Astrocyte (in vitro differentiated cells and primary cell): ENCODE data around the gene CHRM2. TPM values are rescaled to one million over a fixed set of nuclear protein-coding genes. Genes with fewer than 3 reads are reported as not detected.

Source experiments
- DNase-seq: peaks from one replicate; pipeline ENCODE4 v3.0.0-alpha.2; 2010; ENCODE audit warnings: low read depth
- FAIRE-seq: peaks from 2 replicates; lab custom pipeline; 2011; peaks lifted over from hg19 to GRCh38; lab: Jason Lieb, UNC
- H2AFZ ChIP-seq: 2 replicates; pipeline ENCODE4 v1.6.0; 2012; ENCODE audit warnings: low read depth, low read length, inconsistent platforms
- H3K27ac ChIP-seq: 2 replicates; pipeline ENCODE4 v1.5.1; 2011; ENCODE audit warnings: low read depth, low read length, inconsistent platforms
- H3K27me3 ChIP-seq: 2 replicates; pipeline ENCODE4 v1.6.0; 2011; ENCODE audit warnings: low read length, inconsistent platforms; ENCODE audit not compliant: insufficient read depth
- H3K36me3 ChIP-seq: 2 replicates; pipeline ENCODE4 v1.5.1; 2011; ENCODE audit warnings: low read length, inconsistent platforms; ENCODE audit not compliant: insufficient read depth
- H3K4me1 ChIP-seq: 2 replicates; pipeline ENCODE4 v1.5.1; 2011; ENCODE audit warnings: low read length, inconsistent platforms; ENCODE audit not compliant: insufficient read depth
- H3K4me2 ChIP-seq: 2 replicates; pipeline ENCODE4 v1.6.0; 2012; ENCODE audit warnings: low read length, inconsistent platforms
- H3K4me3 ChIP-seq: 2 replicates; pipeline ENCODE4 v1.5.1; 2011; ENCODE audit warnings: low read depth, mild to moderate bottlenecking, low read length, inconsistent platforms; ENCODE audit not compliant: insufficient read depth
- H3K79me2 ChIP-seq: 2 replicates; pipeline ENCODE4 v1.6.0; 2012; ENCODE audit warnings: mild to moderate bottlenecking, low read length, inconsistent platforms; ENCODE audit not compliant: insufficient read depth
- H3K9ac ChIP-seq: 2 replicates; pipeline ENCODE4 v1.6.0; 2012; ENCODE audit warnings: mild to moderate bottlenecking, low read length, inconsistent platforms
- H3K9me3 ChIP-seq: 2 replicates; pipeline ENCODE4 v1.5.1; 2012; ENCODE audit warnings: low read depth, mild to moderate bottlenecking, low read length, inconsistent platforms; ENCODE audit not compliant: insufficient read depth
- H4K20me1 ChIP-seq: 2 replicates; pipeline ENCODE4 v1.6.0; 2012; ENCODE audit warnings: low read length, inconsistent platforms; ENCODE audit not compliant: insufficient read depth
- H3K27ac Mint-ChIP-seq: one replicate; pipeline ENCODE4 v1.8.0; 2021; ENCODE audit warnings: mild to moderate bottlenecking, mixed read lengths; ENCODE audit not compliant: unreplicated experiment
- H3K27me3 Mint-ChIP-seq: one replicate; pipeline ENCODE4 v1.8.0; 2021; ENCODE audit warnings: low read depth, mixed read lengths; ENCODE audit not compliant: unreplicated experiment
- H3K36me3 Mint-ChIP-seq: one replicate; pipeline ENCODE4 v1.8.0; 2021; ENCODE audit warnings: low read depth, mixed read lengths; ENCODE audit not compliant: unreplicated experiment
- H3K4me1 Mint-ChIP-seq: one replicate; pipeline ENCODE4 v1.8.0; 2021; ENCODE audit warnings: low read depth, mixed read lengths; ENCODE audit not compliant: unreplicated experiment
- H3K4me3 Mint-ChIP-seq: one replicate; pipeline ENCODE4 v1.8.0; 2021; ENCODE audit warnings: mild to moderate bottlenecking, moderate library complexity, mixed read lengths; ENCODE audit not compliant: unreplicated experiment
- H3K9me3 Mint-ChIP-seq: one replicate; pipeline ENCODE4 v1.8.0; 2021; ENCODE audit warnings: mild to moderate bottlenecking, mixed read lengths; ENCODE audit not compliant: unreplicated experiment
- EZH2 ChIP-seq: IDR thresholded peaks from 2 replicates; pipeline ENCODE4 v1.6.1; 2012; ENCODE audit warnings: mild to moderate bottlenecking, low read length, inconsistent platforms; ENCODE audit not compliant: insufficient read depth
- total RNA-seq: library from RNA; stranded (reverse); gene quantifications from 2 replicates; pipeline ENCODE4 v1.2.1, GENCODE V29; 2021
- TF ChIP-seq, protein P1 (sequence below): IDR thresholded peaks from 2 replicates; pipeline ENCODE4 v1.5.1; 2011; ENCODE audit warnings: low read depth, mild to moderate bottlenecking, inconsistent platforms, low read length, moderate library complexity; ENCODE audit not compliant: insufficient read depth

Gene CHRM2
- total RNA-seq, 1 donor from 2014 or later: not detected

DNA sequence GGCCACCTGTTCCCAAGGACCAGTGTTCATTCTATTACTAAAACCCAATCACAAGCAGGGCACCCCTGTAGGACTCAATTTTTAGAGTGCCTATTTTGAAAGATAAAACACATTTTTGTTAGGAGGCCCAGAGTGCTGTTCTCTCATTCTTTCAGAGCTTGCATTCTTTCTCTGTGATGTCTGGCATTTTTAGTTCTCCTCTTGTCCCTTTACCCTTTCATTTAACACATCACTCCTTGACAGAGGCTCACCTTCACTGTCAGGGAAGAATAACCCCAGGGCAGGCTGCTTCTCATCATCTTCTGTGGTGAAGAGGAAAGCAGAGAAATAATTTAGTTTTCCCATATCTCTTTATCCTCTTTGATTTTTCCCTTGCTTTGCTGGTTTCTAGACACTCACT, 73.9 kb downstream of the CHRM2 start:
- H3K4me1 Mint-ChIP-seq: peaks cover 6% of the 10 kb centered on the region
- H4K20me1 ChIP-seq: no peaks in the 10 kb centered on the region
- H3K4me3 Mint-ChIP-seq: no peak overlapping the region
- H3K9me3 Mint-ChIP-seq: no peaks in the 10 kb centered on the region
- no peak for DNase-seq
- no peaks in the 10 kb centered on the region for H3K36me3 ChIP-seq
- no peak overlapping the region for H2AFZ ChIP-seq
- H3K4me2 ChIP-seq: no peak overlapping the region
- no peak for FAIRE-seq
- no peaks in the 10 kb centered on the region for H3K36me3 Mint-ChIP-seq
- no peak overlapping the region for H3K9ac ChIP-seq
- no peaks in the 10 kb centered on the region for H3K9me3 ChIP-seq
- H3K27ac Mint-ChIP-seq: no peak overlapping the region
- TF ChIP-seq, protein P1, sequence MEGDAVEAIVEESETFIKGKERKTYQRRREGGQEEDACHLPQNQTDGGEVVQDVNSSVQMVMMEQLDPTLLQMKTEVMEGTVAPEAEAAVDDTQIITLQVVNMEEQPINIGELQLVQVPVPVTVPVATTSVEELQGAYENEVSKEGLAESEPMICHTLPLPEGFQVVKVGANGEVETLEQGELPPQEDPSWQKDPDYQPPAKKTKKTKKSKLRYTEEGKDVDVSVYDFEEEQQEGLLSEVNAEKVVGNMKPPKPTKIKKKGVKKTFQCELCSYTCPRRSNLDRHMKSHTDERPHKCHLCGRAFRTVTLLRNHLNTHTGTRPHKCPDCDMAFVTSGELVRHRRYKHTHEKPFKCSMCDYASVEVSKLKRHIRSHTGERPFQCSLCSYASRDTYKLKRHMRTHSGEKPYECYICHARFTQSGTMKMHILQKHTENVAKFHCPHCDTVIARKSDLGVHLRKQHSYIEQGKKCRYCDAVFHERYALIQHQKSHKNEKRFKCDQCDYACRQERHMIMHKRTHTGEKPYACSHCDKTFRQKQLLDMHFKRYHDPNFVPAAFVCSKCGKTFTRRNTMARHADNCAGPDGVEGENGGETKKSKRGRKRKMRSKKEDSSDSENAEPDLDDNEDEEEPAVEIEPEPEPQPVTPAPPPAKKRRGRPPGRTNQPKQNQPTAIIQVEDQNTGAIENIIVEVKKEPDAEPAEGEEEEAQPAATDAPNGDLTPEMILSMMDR: no peak
- no peak for TF ChIP-seq EZH2
- no peaks in the 10 kb centered on the region for H3K27me3 ChIP-seq
- H3K27me3 Mint-ChIP-seq: no peaks in the 10 kb centered on the region
- no peak overlapping the region for H3K27ac ChIP-seq
- no peaks in the 10 kb centered on the region for H3K79me2 ChIP-seq
- no peak overlapping the region for H3K4me3 ChIP-seq
- H3K4me1 ChIP-seq: no peaks in the 10 kb centered on the region

DNA sequence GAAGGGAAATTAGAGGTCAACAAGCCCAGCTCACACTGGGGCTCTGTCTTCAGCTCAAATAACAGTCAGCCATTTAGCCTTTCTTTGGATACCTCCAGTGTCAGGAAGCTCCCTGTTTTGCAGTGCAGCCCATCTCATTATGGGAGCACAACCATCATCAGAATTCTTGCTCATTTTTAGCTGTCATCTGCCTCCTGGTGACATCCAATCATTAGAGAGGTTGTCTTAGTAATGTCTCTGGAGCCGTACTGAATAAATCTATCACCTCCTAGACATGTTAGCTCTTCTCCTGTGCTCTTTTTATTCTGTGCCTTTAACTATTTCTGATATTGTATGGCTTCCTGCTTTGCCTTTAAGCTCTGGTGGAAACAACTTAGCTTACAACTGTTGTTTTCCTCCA, 74.5 kb downstream of the CHRM2 start:
- Histone ChIP-seq H3K27ac (no peak overlapping the region), H3K4me3 (no peak overlapping the region), H3K4me2 (no peak overlapping the region), H3K36me3 (no peaks in the 10 kb centered on the region), H4K20me1 (no peaks in the 10 kb centered on the region), H3K27me3 (no peaks in the 10 kb centered on the region), H3K79me2 (no peaks in the 10 kb centered on the region), H2AFZ (no peak overlapping the region), H3K9ac (no peak overlapping the region), H3K9me3 (no peaks in the 10 kb centered on the region), H3K4me1 (no peaks in the 10 kb centered on the region)
- Mint-ChIP-seq H3K4me3 (no peak overlapping the region), H3K36me3 (no peaks in the 10 kb centered on the region), H3K4me1 (peaks cover 6% of the 10 kb centered on the region), H3K9me3 (no peaks in the 10 kb centered on the region), H3K27ac (no peak overlapping the region), H3K27me3 (no peaks in the 10 kb centered on the region)
- DNase-seq (no peak), FAIRE-seq (no peak)
- TF ChIP-seq, protein P1: no peak
- no peak for TF ChIP-seq EZH2

DNA sequence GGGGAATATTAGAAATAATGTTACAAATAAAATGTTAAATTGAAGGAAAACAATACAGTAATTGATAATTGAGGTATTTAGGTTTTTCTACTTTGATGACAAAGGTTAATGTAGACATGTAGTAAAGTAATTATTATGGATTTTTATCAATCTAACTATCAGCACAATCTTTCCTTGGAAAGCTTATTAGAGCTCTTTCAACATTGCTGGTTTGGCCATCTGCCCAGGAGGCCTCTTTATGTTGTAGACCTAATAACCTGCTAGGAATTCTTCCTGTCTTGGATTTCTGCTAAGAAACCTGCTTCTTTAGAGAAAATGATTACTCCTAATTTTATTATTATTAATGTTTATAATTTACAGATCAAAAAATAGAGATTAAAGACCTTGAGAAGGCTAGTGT, 78.9 kb downstream of the CHRM2 start:
- FAIRE-seq (no peak), DNase-seq (peak; percentile 61)
- H3K9me3 Mint-ChIP-seq: no peaks in the 10 kb centered on the region
- Histone ChIP-seq H3K9me3 (no peaks in the 10 kb centered on the region), H3K27ac (no peak overlapping the region), H3K79me2 (no peaks in the 10 kb centered on the region), H3K4me2 (no peak overlapping the region), H3K36me3 (no peaks in the 10 kb centered on the region), H2AFZ (no peak overlapping the region), H3K4me1 (no peaks in the 10 kb centered on the region), H4K20me1 (no peaks in the 10 kb centered on the region), H3K4me3 (no peak overlapping the region), H3K9ac (no peak overlapping the region), H3K27me3 (no peaks in the 10 kb centered on the region)
- TF ChIP-seq, protein P1: no peak
- TF ChIP-seq EZH2: no peak
- H3K36me3 Mint-ChIP-seq: no peaks in the 10 kb centered on the region
- H3K4me1 Mint-ChIP-seq: peaks cover 6% of the 10 kb centered on the region
- no peak overlapping the region for H3K4me3 Mint-ChIP-seq
- H3K27ac Mint-ChIP-seq: no peak overlapping the region
- H3K27me3 Mint-ChIP-seq: no peaks in the 10 kb centered on the region
